Memory B cell (primary cell): ENCODE measurements around the gene SLC8A3.
A peak's percentile ranks its signal among the peaks of the same experiment; 100 is the strongest.

Experiments
- ATAC-seq: fragments of 150-1000 bp; cut with Tn5 transposase; 2 replicates; pipeline ENCODE4 v1.10.0; 2021; ENCODE audit warnings: low read depth, mild to moderate bottlenecking, moderate library complexity
- DNase-seq, 2 donors: peaks; one replicate each; pipeline ENCODE4 v3.0.0; 2022; ENCODE audit warnings: low spot score in 2 of 2
- H3K27ac Mint-ChIP-seq: one replicate; pipeline ENCODE4 v1.8.0; 2022; ENCODE audit warnings: mild to moderate bottlenecking, moderate library complexity, mixed read lengths
- H3K27me3 Mint-ChIP-seq: one replicate; pipeline ENCODE4 v1.8.0; 2022; ENCODE audit warnings: mixed read lengths
- H3K36me3 Mint-ChIP-seq: one replicate; pipeline ENCODE4 v1.8.0; 2022; ENCODE audit warnings: mild to moderate bottlenecking, mixed read lengths
- H3K4me1 Mint-ChIP-seq: one replicate; pipeline ENCODE4 v1.8.0; 2022; ENCODE audit warnings: mixed read lengths
- H3K4me3 Mint-ChIP-seq: one replicate; pipeline ENCODE4 v1.8.0; 2022; ENCODE audit warnings: mild to moderate bottlenecking, moderate library complexity, mixed read lengths
- H3K9me3 Mint-ChIP-seq: one replicate; pipeline ENCODE4 v1.8.0; 2022; ENCODE audit warnings: mixed read lengths

The SLC8A3 gene

GRCh38 chr14:70032016-70032415, 156.7 kb downstream of the SLC8A3 start:
- Mint-ChIP-seq H3K4me3 (no peak overlapping the region), H3K4me1 (peaks cover 2% of the 10 kb centered on the region), H3K36me3 (no peaks in the 10 kb centered on the region), H3K9me3 (no peaks in the 10 kb centered on the region), H3K27me3 (peaks cover 7% of the 10 kb centered on the region), H3K27ac (no peak overlapping the region)
- no peak for DNase-seq
- ATAC-seq: no peak

GRCh38 chr14:70029296-70030132, 159.2 kb downstream of the SLC8A3 start:
- Mint-ChIP-seq H3K4me1 (peaks cover 2% of the 10 kb centered on the region), H3K27me3 (peaks cover 9% of the 10 kb centered on the region), H3K36me3 (no peaks in the 10 kb centered on the region), H3K4me3 (no peak overlapping the region), H3K27ac (no peak overlapping the region), H3K9me3 (no peaks in the 10 kb centered on the region)
- DNase-seq: no peak
- no peak for ATAC-seq

GRCh38 chr14:70027785-70028428, 160.8 kb downstream of the SLC8A3 start:
- peak; percentile 49 to 63 for DNase-seq

GRCh38 chr14:70023871-70024270, 164.9 kb downstream of the SLC8A3 start:
- ATAC-seq (no peak), DNase-seq (no peak)
- no peaks in the 10 kb centered on the region for H3K36me3 Mint-ChIP-seq
- H3K27ac Mint-ChIP-seq: no peak overlapping the region
- H3K9me3 Mint-ChIP-seq: no peaks in the 10 kb centered on the region
- H3K27me3 Mint-ChIP-seq: peaks cover 7% of the 10 kb centered on the region
- H3K4me3 Mint-ChIP-seq: no peak overlapping the region
- peaks cover 4% of the 10 kb centered on the region for H3K4me1 Mint-ChIP-seq

More at GRCh38 chr14:70027785-70028428, 160.8 kb downstream of the SLC8A3 start:
- peaks cover 4% of the 10 kb centered on the region for H3K27me3 Mint-ChIP-seq
- no peaks in the 10 kb centered on the region for H3K9me3 Mint-ChIP-seq
- no peak overlapping the region for H3K4me3 Mint-ChIP-seq
- H3K4me1 Mint-ChIP-seq: peaks cover 2% of the 10 kb centered on the region
- peak; percentile 31 for ATAC-seq
- no peaks in the 10 kb centered on the region for H3K36me3 Mint-ChIP-seq
- no peak overlapping the region for H3K27ac Mint-ChIP-seq

- DNase-seq (no peak), ATAC-seq (no peak)
- peaks cover 7% of the 10 kb centered on the region for H3K27me3 Mint-ChIP-seq
- no peak overlapping the region for H3K4me3 Mint-ChIP-seq
- H3K36me3 Mint-ChIP-seq: no peaks in the 10 kb centered on the region
- H3K4me1 Mint-ChIP-seq: peaks cover 5% of the 10 kb centered on the region
- no peak overlapping the region for H3K27ac Mint-ChIP-seq
- no peaks in the 10 kb centered on the region for H3K9me3 Mint-ChIP-seq
These were observed 165.8 kb downstream of the SLC8A3 start for GRCh38 chr14:70022771-70023445.

GRCh38 chr14:70021548-70022220, 167.1 kb downstream of the SLC8A3 start:
- no peak overlapping the region for H3K4me3 Mint-ChIP-seq
- DNase-seq: no peak

GRCh38 chr14:70020352-70021170, 168.2 kb downstream of the SLC8A3 start:
- ATAC-seq (no peak), DNase-seq (no peak)
- Mint-ChIP-seq H3K9me3 (no peaks in the 10 kb centered on the region), H3K4me1 (peaks cover 8% of the 10 kb centered on the region), H3K27me3 (peaks cover 7% of the 10 kb centered on the region), H3K27ac (no peak overlapping the region), H3K36me3 (no peaks in the 10 kb centered on the region), H3K4me3 (no peak overlapping the region)

More at GRCh38 chr14:70021548-70022220, 167.1 kb downstream of the SLC8A3 start:
- peaks cover 8% of the 10 kb centered on the region for H3K4me1 Mint-ChIP-seq
- H3K27me3 Mint-ChIP-seq: peaks cover 8% of the 10 kb centered on the region
- no peaks in the 10 kb centered on the region for H3K36me3 Mint-ChIP-seq
- no peak overlapping the region for H3K27ac Mint-ChIP-seq
- ATAC-seq: no peak
- H3K9me3 Mint-ChIP-seq: no peaks in the 10 kb centered on the region

GRCh38 chr14:70019695-70020094, 169.1 kb downstream of the SLC8A3 start:
- Mint-ChIP-seq H3K36me3 (no peaks in the 10 kb centered on the region), H3K27ac (no peak overlapping the region), H3K9me3 (no peaks in the 10 kb centered on the region), H3K27me3 (peaks cover 8% of the 10 kb centered on the region), H3K4me3 (no peak overlapping the region), H3K4me1 (peaks cover 8% of the 10 kb centered on the region)
- no peak for ATAC-seq
- no peak for DNase-seq

- DNase-seq (no peak), ATAC-seq (peak; percentile 43)
- H3K4me1 Mint-ChIP-seq: peaks cover 8% of the 10 kb centered on the region
- no peak overlapping the region for H3K4me3 Mint-ChIP-seq
- no peaks in the 10 kb centered on the region for H3K36me3 Mint-ChIP-seq
- no peaks in the 10 kb centered on the region for H3K9me3 Mint-ChIP-seq
- peaks cover 13% of the 10 kb centered on the region for H3K27me3 Mint-ChIP-seq
- H3K27ac Mint-ChIP-seq: no peak overlapping the region
These were observed 170.0 kb downstream of the SLC8A3 start for GRCh38 chr14:70018713-70019211.

- Mint-ChIP-seq H3K27me3 (peaks cover 13% of the 10 kb centered on the region), H3K36me3 (no peaks in the 10 kb centered on the region), H3K4me1 (peaks cover 8% of the 10 kb centered on the region), H3K9me3 (no peaks in the 10 kb centered on the region), H3K27ac (no peak overlapping the region), H3K4me3 (no peak overlapping the region)
- no peak for DNase-seq
- no peak for ATAC-seq
These were observed 170.5 kb downstream of the SLC8A3 start for GRCh38 chr14:70018230-70018629.

- H3K36me3 Mint-ChIP-seq: no peaks in the 10 kb centered on the region
- ATAC-seq (no peak), DNase-seq (no peak)
- no peak overlapping the region for H3K4me3 Mint-ChIP-seq
- H3K27me3 Mint-ChIP-seq: peaks cover 13% of the 10 kb centered on the region
- peaks cover 8% of the 10 kb centered on the region for H3K4me1 Mint-ChIP-seq
- H3K9me3 Mint-ChIP-seq: no peaks in the 10 kb centered on the region
- H3K27ac Mint-ChIP-seq: no peak overlapping the region
These were observed 174.2 kb downstream of the SLC8A3 start for GRCh38 chr14:70014406-70015095.

- no peak for ATAC-seq
- Mint-ChIP-seq H3K9me3 (no peaks in the 10 kb centered on the region), H3K4me3 (no peak overlapping the region), H3K4me1 (peaks cover 7% of the 10 kb centered on the region), H3K27ac (no peak overlapping the region), H3K27me3 (peaks cover 13% of the 10 kb centered on the region), H3K36me3 (no peaks in the 10 kb centered on the region)
- no peak for DNase-seq
These were observed 175.4 kb downstream of the SLC8A3 start for GRCh38 chr14:70013271-70013873.
